Heart left ventricle (tissue), 16 donors: ENCODE measurements around the gene FOXP1. TPM values are rescaled to one million over a fixed set of nuclear protein-coding genes. Genes with fewer than 3 reads are reported as not detected.

Source experiments
- ATAC-seq, 4 donors: fragments of 200-7000 bp; cut with Tn5 transposase; one replicate each; pipeline ENCODE4 v1.9.1; 2020 to 2022; ENCODE audit warnings: moderate library complexity in 4 of 4, mild to moderate bottlenecking in 3 of 4, moderate number of reproducible peaks in 1 of 4
- DNase-seq, 5 donors: peaks; one replicate each; pipeline ENCODE4 v3.0.0-alpha.2; 2020
- H3K27ac ChIP-seq, 12 donors: fragments of 200-600 bp; sonication (generic) in 4 of 12; one replicate each; pipeline versions ENCODE4 v1.5.0 to v1.8.0; 2016 to 2022; ENCODE audit warnings: mild to moderate bottlenecking in 2 of 12
- H3K27me3 ChIP-seq, 9 donors: fragments of 200-600 bp; sonication (generic) in 2 of 9; one replicate each; pipeline versions ENCODE4 v1.5.1 to v1.8.0; 2016 to 2022; ENCODE audit warnings: mild to moderate bottlenecking in 3 of 9
- H3K36me3 ChIP-seq, 9 donors: fragments of 200-600 bp; sonication (generic) in 2 of 9; one replicate each; pipeline versions ENCODE4 v1.5.0 to v1.8.0; 2018 to 2022; ENCODE audit warnings: mild to moderate bottlenecking in 2 of 9
- H3K4me1 ChIP-seq, 12 donors: fragments of 200-600 bp; sonication (generic) in 4 of 12; one replicate each; pipeline versions ENCODE4 v1.5.0 to v1.8.0; 2016 to 2022; ENCODE audit warnings: mild to moderate bottlenecking in 3 of 12
- H3K4me3 ChIP-seq, 12 donors: fragments of 200-600 bp; sonication (generic) in 4 of 12; one replicate each; pipeline versions ENCODE4 v1.5.0 to v1.8.0; 2017 to 2022; ENCODE audit warnings: mild to moderate bottlenecking in 9 of 12, moderate library complexity in 4 of 12
- H3K9me3 ChIP-seq, 12 donors: fragments of 200-600 bp; sonication (generic) in 4 of 12; one replicate each; pipeline versions ENCODE4 v1.5.0 to v1.8.0; 2016 to 2022; ENCODE audit warnings: mild to moderate bottlenecking in 1 of 12
- POLR2A ChIP-seq, 2 donors: fragments of 450-650 bp; IDR thresholded peaks; one replicate each; pipeline ENCODE4 v1.6.1; 2017; ENCODE audit warnings: antibody characterized with exemption in 2 of 2, mild to moderate bottlenecking in 2 of 2, moderate library complexity in 2 of 2
- WGBS, 4 donors: extraction: QIAGEN DNeasy Blood & Tissue Kit in 2 of 4; methylation state at CpG; one replicate each; pipeline versions ENCODE4 v1.1.5 to v1.1.7; 2013 to 2018; 5-methylcytosine and 5-hydroxymethylcytosine counted together
- intact Hi-C, 10 donors: fragments of 100-400 bp; cut with DNase I; formaldehyde crosslinking; loops; one replicate each; pipeline versions ENCODE4 v1.11.1 to v1.14.2; 2022
- polyA plus RNA-seq, 2 donors: library from polyadenylated mRNA; stranded (reverse); fragments of 200-250 nt; gene quantifications; one replicate each; pipeline ENCODE4 v1.2.3, GENCODE V29; 2013
- total RNA-seq, 9 donors: library from RNA; depleted of rRNA in 2 of 9; stranded (reverse); fragments of >200 nt in 2 of 9; fragmentation: NEBNext Ultra II Directional in 3 of 9; extraction: Animal tissue kit (Norgen Biotek cat#: 25700) in 3 of 9; gene quantifications; one replicate each; pipeline versions ENCODE4 v1.1.0 to v1.2.4, GENCODE V29; 2016 to 2023
- TF ChIP-seq, protein P1 (sequence below), 12 donors: fragments of 200-600 bp; sonication (generic) in 4 of 12; IDR thresholded peaks; one replicate each; pipeline versions ENCODE4 v1.5.0 to v1.8.0; 2018 to 2022; ENCODE audit warnings: antibody characterized with exemption in 12 of 12, mild to moderate bottlenecking in 5 of 12
- donor health status: ischemic (EF 13 %, LVEDD 7.1; RV severe dilation, severe dysfunction).
- donor health status: healthy with polysubstance abuse.
- donor health status: DM: no; HTN: yes; CAD: no.
- donor health status: DM: no; HTN: no; CAD: no.
- donor health status: ischemic (EF 25% LVEDD 6.9; RV normal size, moderate dysfunction).
- donor health status: ischemic (EF 25% LVEDD 5.7; RV mildly dilated, moderate dysfunction).
- donor health status: healthy.
- donor health status: DM: yes; HTN: yes; CAD: no.
- donor health status: ischemic (EF 35%, LVEDD 5.7; RV mildly dilated, moderate dysfunction).
- donor health status: nonischemic (EF 11% LVEDD 7.7; RV severe dilation, severe dysfunction).
- donor health status: DM: yes; HTN: yes; CAD: no.
- donor health status: PGD.
- donor health status: ischemic (EF 29% LVEDD 5.4; RV normal size, mild dysfunction).
- donor health status: nonischemic (EF 23%, LVEDD 6.1; RV moderate dilation, normal function).

FOXP1 gene
- total and polyA plus RNA-seq, 11 donors: 14.9 to 67.8 (median 41.1) TPM

GRCh38 chr3:71570546-71570945 lies 13.0 kb downstream of the FOXP1 start:
- peak in 1 of 4 donors; percentile 56 for ATAC-seq
- H3K27ac ChIP-seq: no peak overlapping the region

GRCh38 chr3:71568207-71568606 lies 15.3 kb downstream of the FOXP1 start:
- H3K27me3 ChIP-seq: no peaks in the 10 kb centered on the region
- intact Hi-C loops: loop anchor here in 1 of 10 donors (10.0 kb wide), 1 partner anchor 143 kb away; no protein-coding TSS in a partner anchor
- H3K9me3 ChIP-seq: no peaks in the 10 kb centered on the region
- H3K36me3 ChIP-seq: peaks cover 0 to 19% (median 6%) of the 10 kb centered on the region in 9 donors
- no peak for ATAC-seq
- no peak for DNase-seq
- peaks cover 0 to 17% (median 4%) of the 10 kb centered on the region in 12 donors for H3K4me1 ChIP-seq
- H3K4me3 ChIP-seq: no peak overlapping the region
- TF ChIP-seq, protein P1, sequence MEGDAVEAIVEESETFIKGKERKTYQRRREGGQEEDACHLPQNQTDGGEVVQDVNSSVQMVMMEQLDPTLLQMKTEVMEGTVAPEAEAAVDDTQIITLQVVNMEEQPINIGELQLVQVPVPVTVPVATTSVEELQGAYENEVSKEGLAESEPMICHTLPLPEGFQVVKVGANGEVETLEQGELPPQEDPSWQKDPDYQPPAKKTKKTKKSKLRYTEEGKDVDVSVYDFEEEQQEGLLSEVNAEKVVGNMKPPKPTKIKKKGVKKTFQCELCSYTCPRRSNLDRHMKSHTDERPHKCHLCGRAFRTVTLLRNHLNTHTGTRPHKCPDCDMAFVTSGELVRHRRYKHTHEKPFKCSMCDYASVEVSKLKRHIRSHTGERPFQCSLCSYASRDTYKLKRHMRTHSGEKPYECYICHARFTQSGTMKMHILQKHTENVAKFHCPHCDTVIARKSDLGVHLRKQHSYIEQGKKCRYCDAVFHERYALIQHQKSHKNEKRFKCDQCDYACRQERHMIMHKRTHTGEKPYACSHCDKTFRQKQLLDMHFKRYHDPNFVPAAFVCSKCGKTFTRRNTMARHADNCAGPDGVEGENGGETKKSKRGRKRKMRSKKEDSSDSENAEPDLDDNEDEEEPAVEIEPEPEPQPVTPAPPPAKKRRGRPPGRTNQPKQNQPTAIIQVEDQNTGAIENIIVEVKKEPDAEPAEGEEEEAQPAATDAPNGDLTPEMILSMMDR (IDR thresholded peaks at IDR 0.05): no peak
- TF ChIP-seq POLR2A (IDR thresholded peaks at IDR 0.05): no peak
- no peak overlapping the region for H3K27ac ChIP-seq

More at GRCh38 chr3:71570546-71570945, 13.0 kb downstream of the FOXP1 start:
- 81 to 84% (median 82%) methylated on average over 3 of the region's 3 CpGs for WGBS, 4 donors
- TF ChIP-seq, protein P1 (IDR thresholded peaks at IDR 0.05): no peak
- no peak for TF ChIP-seq POLR2A (IDR thresholded peaks at IDR 0.05)
- Histone ChIP-seq H3K36me3 (peaks cover 0 to 14% (median 6%) of the 10 kb centered on the region in 9 donors), H3K27me3 (no peaks in the 10 kb centered on the region), H3K4me1 (peaks cover 0 to 7% (median 0%) of the 10 kb centered on the region in 12 donors), H3K4me3 (no peak overlapping the region), H3K9me3 (no peaks in the 10 kb centered on the region)
- no peak for DNase-seq
- intact Hi-C loops: loop anchor here in 2 of 10 donors (10.0 kb wide), 2 partner anchors 56 to 136 kb away; no protein-coding TSS in a partner anchor

DNA sequence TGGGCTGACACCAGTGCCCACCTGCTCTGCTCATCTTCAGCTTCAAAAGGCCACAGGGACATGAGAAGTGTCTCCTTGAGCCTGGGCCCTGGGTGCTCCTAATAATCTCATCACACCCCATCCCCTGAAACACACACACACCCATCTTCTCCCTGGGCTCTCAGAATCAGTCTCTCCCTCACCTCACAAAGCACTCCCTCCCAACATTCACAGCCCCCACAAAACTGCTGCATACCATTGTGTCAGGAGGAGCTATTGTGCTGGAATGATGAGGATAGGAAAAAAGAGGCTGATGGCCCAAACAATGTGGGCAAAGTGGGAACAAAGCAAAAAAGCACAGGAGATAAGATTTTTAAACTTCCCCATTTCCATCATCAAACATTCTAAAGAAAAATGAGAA lies 16.8 kb downstream of the FOXP1 start:
- DNase-seq (no peak), ATAC-seq (no peak)
- no peak overlapping the region for H3K27ac ChIP-seq
- intact Hi-C loops: loop anchor here in 1 of 10 donors (10.0 kb wide), 1 partner anchor 142 kb away; no protein-coding TSS in a partner anchor
- no peak overlapping the region for H3K4me3 ChIP-seq
- peaks cover 0 to 15% (median 6%) of the 10 kb centered on the region in 9 donors for H3K36me3 ChIP-seq
- TF ChIP-seq POLR2A (IDR thresholded peaks at IDR 0.05): no peak
- TF ChIP-seq, protein P1 (IDR thresholded peaks at IDR 0.05): no peak
- no peaks in the 10 kb centered on the region for H3K9me3 ChIP-seq
- no peaks in the 10 kb centered on the region for H3K27me3 ChIP-seq
- peaks cover 0 to 17% (median 4%) of the 10 kb centered on the region in 12 donors for H3K4me1 ChIP-seq

- H3K36me3 ChIP-seq: peaks cover 0 to 15% (median 5%) of the 10 kb centered on the region in 9 donors
- H3K9me3 ChIP-seq: no peaks in the 10 kb centered on the region
- H3K4me1 ChIP-seq: peaks cover 0 to 17% (median 4%) of the 10 kb centered on the region in 12 donors
- intact Hi-C loops: loop anchor here in 1 of 10 donors (10.0 kb wide), 1 partner anchor 141 kb away; no protein-coding TSS in a partner anchor
- no peak for DNase-seq
- H3K27me3 ChIP-seq: no peaks in the 10 kb centered on the region
- no peak overlapping the region for H3K4me3 ChIP-seq
- no peak for ATAC-seq
- 94 to 95% (median 94%) methylated on average over 8 of the region's 8 CpGs for WGBS, 4 donors
- H3K27ac ChIP-seq: no peak overlapping the region
- no peak for TF ChIP-seq POLR2A (IDR thresholded peaks at IDR 0.05)
- TF ChIP-seq, protein P1 (IDR thresholded peaks at IDR 0.05): no peak
Observed at GRCh38 chr3:71565976-71566375, 17.6 kb downstream of the FOXP1 start.
